HEK293 (cell line): ENCODE measurements around the gene DCTN1.

Source experiments
- BCL6B ChIP-seq: fragments of 450-650 bp; formaldehyde crosslinking; IDR thresholded peaks from 2 replicates; pipeline ENCODE4 v1.5.1; 2017; ENCODE audit warnings: missing biosample characterization, missing genetic modification characterization
- CTCF ChIP-seq: fragments of 450-650 bp; formaldehyde crosslinking; IDR thresholded peaks from 2 replicates; pipeline ENCODE4 v1.5.1; 2016; ENCODE audit warnings: missing biosample characterization, missing genetic modification characterization
- HOXA7 ChIP-seq: sonication (generic); formaldehyde crosslinking; IDR thresholded peaks from 2 replicates; pipeline ENCODE4 v1.8.1; 2022; ENCODE audit warnings: missing genetic modification reagents, borderline replicate concordance
- KLF16 ChIP-seq: fragments of 450-650 bp; formaldehyde crosslinking; IDR thresholded peaks from 2 replicates; pipeline ENCODE4 v1.5.1; 2017; ENCODE audit warnings: missing biosample characterization, missing genetic modification characterization
- PRDM10 ChIP-seq: fragments of 450-650 bp; formaldehyde crosslinking; IDR thresholded peaks from 2 replicates; pipeline ENCODE4 v1.5.1; 2016; ENCODE audit warnings: missing biosample characterization, missing genetic modification characterization
- REST ChIP-seq: fragments of 450-650 bp; formaldehyde crosslinking; IDR thresholded peaks from 2 replicates; pipeline ENCODE4 v1.5.1; 2016; ENCODE audit warnings: missing biosample characterization, missing genetic modification characterization
- YY1 ChIP-seq: fragments of 450-650 bp; formaldehyde crosslinking; IDR thresholded peaks from 2 replicates; pipeline ENCODE4 v1.5.1; 2018; ENCODE audit warnings: missing biosample characterization, missing genetic modification characterization
- ZBTB17 ChIP-seq: fragments of 450-650 bp; formaldehyde crosslinking; IDR thresholded peaks from 2 replicates; pipeline ENCODE4 v1.5.1; 2016; ENCODE audit warnings: missing biosample characterization, missing genetic modification characterization
- ZEB2 ChIP-seq: fragments of 450-650 bp; formaldehyde crosslinking; IDR thresholded peaks from 2 replicates; pipeline ENCODE4 v1.5.1; 2016; ENCODE audit warnings: missing biosample characterization, missing genetic modification characterization
- ZNF398 ChIP-seq: fragments of 450-650 bp; formaldehyde crosslinking; IDR thresholded peaks from 2 replicates; pipeline ENCODE4 v1.5.1; 2017; ENCODE audit warnings: missing biosample characterization, missing genetic modification characterization
- ZNF423 ChIP-seq: fragments of 450-650 bp; formaldehyde crosslinking; IDR thresholded peaks from 2 replicates; pipeline ENCODE4 v1.5.1; 2016; ENCODE audit warnings: missing biosample characterization, missing genetic modification characterization
- ZNF664 ChIP-seq: fragments of 450-650 bp; formaldehyde crosslinking; IDR thresholded peaks from 2 replicates; pipeline ENCODE4 v1.5.1; 2016; ENCODE audit warnings: missing biosample characterization, missing genetic modification characterization
- ZNF670 ChIP-seq: fragments of 450-650 bp; formaldehyde crosslinking; IDR thresholded peaks from 2 replicates; pipeline ENCODE4 v1.5.1; 2016; ENCODE audit warnings: missing biosample characterization, missing genetic modification characterization, low read depth
- ZNF830 ChIP-seq: fragments of 450-650 bp; IDR thresholded peaks from 2 replicates; pipeline ENCODE4 v1.5.0; 2018; ENCODE audit warnings: missing biosample characterization, missing genetic modification characterization, low read depth, mild to moderate bottlenecking, moderate library complexity

GRCh38 chr2:74371421-74371820 lies 8.7 kb downstream of the DCTN1 start:
- TF ChIP-seq HOXA7 (CRISPR knock-in tag) (no peak), KLF16 (tag by site-specific recombination) (no peak), CTCF (tag by site-specific recombination) (no peak), ZNF664 (tag by site-specific recombination) (no peak), ZNF398 (tag by site-specific recombination) (no peak), ZNF830 (tag by site-specific recombination) (no peak), REST (tag by site-specific recombination) (no peak), ZNF423 (tag by site-specific recombination) (no peak), ZEB2 (tag by site-specific recombination) (no peak), ZBTB17 (tag by site-specific recombination) (no peak), YY1 (no peak), ZNF670 (tag by site-specific recombination) (no peak), PRDM10 (no peak), BCL6B (tag by site-specific recombination) (no peak)
